GM18870 (cell line): ENCODE measurements around the gene VEPH1.

Source experiments
- ATAC-seq: cut with Tn5 transposase; IDR thresholded peaks from one replicate; pipeline ENCODE4 v1.9.1; 2021; ENCODE audit warnings: moderate library complexity; ENCODE audit not compliant: unreplicated experiment

Gene VEPH1

GRCh38 chr3:157479464-157480243 is 23.6 kb downstream of the VEPH1 start:
- no peak for ATAC-seq

DNA sequence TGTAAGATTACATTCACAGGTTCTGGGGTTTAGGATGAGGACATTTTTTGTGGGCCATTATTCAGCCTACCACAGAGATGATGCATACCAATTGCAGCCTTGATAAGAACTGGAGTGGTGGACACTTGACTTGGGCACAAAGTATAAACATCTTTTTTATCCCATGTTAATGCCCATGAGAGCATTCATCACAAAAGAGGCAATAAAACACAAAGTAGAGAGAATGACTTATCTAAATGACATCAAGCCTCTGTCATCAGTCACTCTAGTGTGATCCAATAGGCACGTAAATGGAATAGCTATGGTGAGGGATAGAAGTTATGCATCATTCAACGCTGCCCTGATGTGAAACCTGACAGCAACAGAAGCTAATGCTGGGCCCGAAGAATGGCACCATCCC is 25.8 kb downstream of the VEPH1 start:
- ATAC-seq, result no peak

DNA sequence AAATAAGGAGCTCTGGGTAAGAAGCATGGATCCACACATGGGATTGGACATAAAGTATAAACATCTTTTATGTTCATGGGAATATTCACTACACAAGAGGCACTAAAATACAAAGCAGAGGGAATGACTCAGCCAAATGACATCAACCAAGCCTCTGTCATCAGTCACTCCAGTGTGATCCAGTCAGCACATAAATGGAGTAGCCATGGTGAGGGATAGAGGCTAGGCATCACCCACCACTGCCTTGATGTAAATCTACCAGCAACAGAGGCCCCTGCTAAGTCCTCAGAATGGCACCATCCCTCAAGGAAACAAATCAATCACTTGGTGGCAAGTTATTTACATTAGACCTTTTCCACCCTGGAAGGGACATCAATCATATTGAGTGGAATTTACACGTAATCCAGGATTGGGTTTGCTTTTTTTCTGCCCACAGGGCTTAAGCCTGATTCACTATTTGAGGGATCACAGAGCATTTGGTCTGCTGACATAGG is 27.2 kb downstream of the VEPH1 start:
- no peak for ATAC-seq

GRCh38 chr3:157472648-157473047 is 30.6 kb downstream of the VEPH1 start:
- ATAC-seq, result no peak

DNA sequence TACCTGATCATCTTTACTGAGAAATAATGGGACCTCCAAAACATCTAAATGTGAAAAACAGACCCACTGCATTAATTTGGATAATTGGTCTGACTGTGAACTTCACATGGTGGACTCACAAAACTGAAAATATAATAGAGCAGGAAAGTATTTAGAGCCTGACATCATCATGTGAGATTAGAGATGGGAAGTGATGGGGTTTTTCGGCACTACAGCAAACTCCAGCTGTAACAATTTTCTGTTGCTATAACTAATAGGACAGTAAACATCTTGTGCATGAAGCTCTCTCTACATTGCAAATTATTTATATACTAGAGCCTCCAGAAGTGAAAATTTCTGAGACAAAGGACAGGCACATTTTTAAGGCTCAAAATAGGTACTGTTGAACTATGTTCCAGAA is 32.2 kb downstream of the VEPH1 start:
- no peak for ATAC-seq

DNA sequence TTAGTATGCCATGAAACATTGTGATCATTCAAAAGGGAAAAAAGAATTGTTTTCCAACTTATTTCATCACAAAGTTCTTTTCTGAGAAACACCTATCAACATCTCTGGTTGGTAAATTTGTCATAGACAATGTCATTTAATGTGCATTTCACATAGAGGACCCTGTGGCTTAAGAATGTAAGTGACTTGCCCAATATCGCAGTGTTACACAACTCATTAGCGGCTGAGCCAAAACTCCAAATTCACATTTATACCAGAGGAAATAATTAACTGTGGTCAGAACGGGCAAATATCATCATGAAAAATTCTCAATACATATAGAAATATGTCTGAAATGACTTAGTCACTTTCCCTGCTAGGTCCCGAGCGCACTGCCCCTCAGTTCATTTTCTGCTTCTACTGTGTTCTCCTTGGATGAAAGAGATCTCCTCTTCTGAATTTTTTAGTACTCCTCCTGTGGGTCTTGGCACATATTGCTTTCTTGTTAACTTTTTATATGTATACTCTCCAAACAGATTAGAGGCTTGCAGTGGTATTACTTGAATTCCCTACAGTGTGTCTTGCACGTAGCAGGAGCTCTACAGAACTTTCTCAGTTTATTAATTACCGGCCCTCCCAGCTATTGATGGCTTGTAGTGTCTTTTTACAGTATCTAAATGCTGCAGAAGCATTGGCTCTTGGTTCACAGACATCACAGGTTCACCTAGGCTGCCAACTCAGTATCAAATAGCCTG is 33.5 kb downstream of the VEPH1 start:
- no peak for ATAC-seq

DNA sequence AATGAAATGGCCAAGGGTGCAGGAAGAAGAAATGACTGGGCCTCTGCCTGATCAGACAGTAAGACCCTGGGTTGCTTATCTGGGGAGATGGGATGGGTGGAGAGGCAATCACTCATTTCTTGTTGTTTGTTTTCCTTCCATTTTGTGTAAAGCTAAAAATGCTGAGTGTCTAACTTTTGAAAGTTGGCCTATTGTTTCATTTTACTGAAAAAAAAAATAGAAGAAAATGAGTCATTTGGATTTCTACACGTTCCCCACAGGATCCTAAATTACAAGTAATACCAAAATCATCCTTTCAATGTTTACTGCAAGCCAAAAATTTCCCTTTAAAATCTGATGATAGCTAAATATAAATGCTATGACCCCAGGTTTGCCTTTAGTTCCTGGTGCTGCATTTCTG is 36.0 kb downstream of the VEPH1 start:
- no peak for ATAC-seq

DNA sequence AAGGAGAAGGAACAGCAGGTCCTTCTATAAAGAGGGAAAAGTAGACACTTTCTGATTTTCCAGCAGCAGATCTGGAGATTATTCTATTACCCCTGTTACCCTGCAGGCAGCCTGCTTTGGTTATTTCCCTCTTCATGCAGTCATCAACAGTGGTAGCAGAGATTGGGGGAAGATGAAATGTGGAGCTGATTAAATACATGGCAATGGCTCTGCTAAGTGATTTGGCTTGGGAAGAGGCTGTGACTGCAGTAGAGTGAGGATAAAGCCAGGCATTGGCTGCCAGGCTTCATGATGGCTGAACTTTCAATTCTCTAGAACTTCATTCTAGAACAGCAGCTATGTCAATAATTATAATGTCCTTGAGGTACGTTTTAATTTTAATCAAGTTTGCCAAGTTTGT is 37.5 kb downstream of the VEPH1 start:
- ATAC-seq, result no peak

- ATAC-seq, result no peak
These were observed 38.9 kb downstream of the VEPH1 start for GRCh38 chr3:157464321-157464720.

GRCh38 chr3:157463816-157464215 is 39.4 kb downstream of the VEPH1 start:
- ATAC-seq, result no peak

DNA sequence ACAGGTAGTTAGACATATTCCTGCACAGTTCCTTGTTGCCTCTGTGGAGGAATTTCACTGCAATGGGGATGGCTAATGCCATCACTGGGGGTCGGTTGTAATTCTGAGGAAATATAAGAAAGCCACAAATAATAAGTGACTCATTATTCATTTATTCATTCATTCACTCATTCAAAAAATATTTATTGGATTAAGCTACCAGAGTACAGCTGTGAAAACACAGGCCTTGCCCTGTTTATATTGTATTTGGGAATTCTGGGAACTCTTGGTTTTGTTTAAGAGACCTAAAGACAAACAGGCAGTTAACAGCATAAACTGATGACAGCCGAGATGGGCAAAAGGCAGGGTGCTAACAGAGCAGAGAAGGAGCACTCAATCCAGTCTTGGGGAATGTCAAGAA is 43.0 kb downstream of the VEPH1 start:
- ATAC-seq, result no peak

DNA sequence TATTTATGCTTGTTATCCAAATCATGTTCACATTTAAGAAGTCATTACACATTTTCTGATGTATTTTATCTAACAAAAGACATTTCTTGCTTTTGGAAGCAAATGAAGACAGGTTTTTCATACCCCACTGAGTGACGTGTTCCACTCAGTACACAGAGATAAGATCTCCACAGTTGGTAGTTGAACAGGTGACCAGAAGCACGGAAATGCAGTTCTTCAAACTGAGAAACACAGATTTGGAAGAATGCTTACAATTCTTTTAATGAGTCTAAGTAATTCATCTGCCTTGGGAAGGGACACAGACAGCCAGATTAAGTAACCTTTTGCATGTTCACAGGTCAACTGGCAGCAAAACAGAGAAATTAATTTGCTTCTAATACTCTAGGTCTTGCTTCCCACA is 43.5 kb downstream of the VEPH1 start:
- ATAC-seq, result no peak

GRCh38 chr3:157453824-157454223 is 49.4 kb downstream of the VEPH1 start:
- no peak for ATAC-seq

DNA sequence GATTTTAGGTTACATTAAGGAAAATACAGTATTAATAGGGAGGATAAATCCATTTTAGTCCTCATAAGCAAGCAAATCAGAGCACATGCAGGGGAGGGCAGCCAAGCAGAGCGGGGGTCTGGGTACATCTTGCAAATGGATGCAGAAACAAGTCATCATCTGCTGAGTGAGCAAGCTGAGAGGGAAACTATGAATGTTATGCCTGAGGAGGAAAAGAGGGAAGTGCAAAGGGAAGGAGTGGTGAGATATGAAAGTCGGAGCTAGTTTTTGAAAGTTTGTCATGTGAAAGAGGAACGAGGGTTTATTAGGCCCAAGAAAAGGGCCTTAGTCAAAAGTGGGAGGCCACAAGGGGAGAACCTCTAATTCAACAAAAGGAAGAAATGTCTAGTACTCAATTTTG is 51.1 kb downstream of the VEPH1 start:
- ATAC-seq, result no peak

GRCh38 chr3:157447026-157447694 is 56.1 kb downstream of the VEPH1 start:
- no peak for ATAC-seq

- ATAC-seq, result no peak
These were observed 57.4 kb downstream of the VEPH1 start for GRCh38 chr3:157445857-157446256.

DNA sequence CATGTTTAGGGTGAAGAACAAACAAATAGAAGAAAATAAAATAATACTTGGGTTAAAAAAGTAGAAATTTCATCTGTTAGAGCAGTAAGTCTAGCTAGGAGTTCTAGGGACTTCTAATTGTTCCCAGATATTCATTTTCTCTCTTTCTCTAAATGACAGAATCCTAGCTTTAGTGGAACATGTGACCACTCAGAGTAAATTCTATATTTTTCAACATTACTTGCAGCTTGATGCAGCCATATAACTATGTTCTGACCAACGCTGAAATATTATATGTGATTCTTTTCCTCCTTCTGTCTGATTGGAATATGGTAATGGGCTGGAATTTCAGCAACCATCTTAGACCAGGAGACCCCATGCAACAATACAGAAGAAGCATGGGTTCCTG is 58.4 kb downstream of the VEPH1 start:
- ATAC-seq, result no peak

GRCh38 chr3:157443905-157444796 is 59.1 kb downstream of the VEPH1 start:
- no peak for ATAC-seq

DNA sequence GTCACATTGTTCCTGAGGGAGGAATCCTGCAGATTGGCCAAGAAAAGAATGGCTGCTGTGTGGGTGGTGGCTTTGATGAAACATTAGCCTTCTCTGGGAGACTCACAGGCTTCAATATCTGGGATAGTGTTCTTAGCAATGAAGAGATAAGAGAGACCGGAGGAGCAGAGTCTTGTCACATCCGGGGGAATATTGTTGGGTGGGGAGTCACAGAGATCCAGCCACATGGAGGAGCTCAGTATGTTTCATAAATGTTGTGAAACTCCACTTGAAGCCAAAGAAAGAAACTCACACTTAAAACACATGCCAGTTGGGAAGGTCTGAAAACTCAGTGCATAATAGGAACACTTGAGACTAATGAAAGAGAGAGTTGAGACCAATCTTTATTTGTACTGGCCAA is 60.5 kb downstream of the VEPH1 start:
- no peak for ATAC-seq

- ATAC-seq, result no peak
These were observed 62.1 kb downstream of the VEPH1 start for GRCh38 chr3:157441102-157441624.
